H1 (cell line): ENCODE results near the gene GALNT13. TPM values are rescaled to one million over a fixed set of nuclear protein-coding genes. Genes with fewer than 3 reads are reported as not detected.

ENCODE experiments used
- NRF1 ChIP-seq: IDR thresholded peaks from 2 replicates; pipeline ENCODE4 v1.6.1; 2011; ENCODE audit warnings: mild to moderate bottlenecking, low read depth, low read length, improper control_type of control experiment
- RBBP5 ChIP-seq: IDR thresholded peaks from 2 replicates; pipeline ENCODE4 v1.7.1; 2012; ENCODE audit warnings: low read depth, mild to moderate bottlenecking, inconsistent platforms, low read length, moderate library complexity, borderline replicate concordance
- RNF2 ChIP-seq: fragments of 200-900, 300-1000 bp; sonication (generic); IDR thresholded peaks from 2 replicates; pipeline ENCODE4 v1.7.1; 2016; ENCODE audit warnings: borderline replicate concordance, low read depth, mild to moderate bottlenecking, antibody characterized with exemption, low read length; ENCODE audit not compliant: poor library complexity, severe bottlenecking; ENCODE audit errors: missing control alignments
- SIX5 ChIP-seq: IDR thresholded peaks from 2 replicates; pipeline ENCODE4 v1.6.1; 2011; ENCODE audit warnings: mild to moderate bottlenecking, low read depth, low read length
- SRF ChIP-seq: IDR thresholded peaks from 2 replicates; pipeline ENCODE4 v1.6.1; 2011; ENCODE audit warnings: mild to moderate bottlenecking, low read depth, low read length, moderate library complexity
- polyA plus RNA-seq, 7 experiments: library from polyadenylated mRNA; depleted of rRNA in 3 of 7; stranded (reverse) in 5 of 7; unstranded in 2 of 7; fragments of >200 nt in 5 of 7; fragments of 200-250 nt in 2 of 7; gene quantifications; 1 replicate in 5 of 7; 2 replicates in 1 of 7; 4 replicates in 1 of 7; pipeline versions ENCODE4 v1.2.1 to v1.2.3, GENCODE V29; 2011 to 2013; ENCODE audit warnings: missing spikeins in 2 of 7, mixed read lengths in 2 of 7
- total RNA-seq: library from RNA; stranded (reverse); fragmentation: NEBNext Ultra II Directional; extraction: Animal tissue kit (Norgen Biotek cat#: 25700); gene quantifications from 2 replicates; pipeline ENCODE4 v1.2.1, GENCODE V29; 2021

GALNT13 gene
- total and polyA plus RNA-seq, 2 of the 8 experiments (the other 6 are each of a cell fraction or from before 2014, with no cell fraction given), result 3.2 to 9.6 TPM

GRCh38 chr2:154173164-154173563, 301.4 kb downstream of the GALNT13 start (continued):
- TF ChIP-seq SIX5 (no peak), NRF1 (no peak), SRF (no peak), RBBP5 (no peak), RNF2 (no peak)
